Rectal smooth muscle tissue (tissue), 1 donor: ENCODE results near the gene CAPN9.

ENCODE experiments used
- H3K27ac ChIP-seq: one replicate; pipeline ENCODE4 v1.7.0; 2013; ENCODE audit warnings: low read depth, low read length, inconsistent platforms
- H3K27me3 ChIP-seq: one replicate; pipeline ENCODE4 v1.7.0; 2013; ENCODE audit warnings: low read length; ENCODE audit not compliant: control insufficient read depth, insufficient read depth
- H3K36me3 ChIP-seq: one replicate; pipeline ENCODE4 v1.7.0; 2013; ENCODE audit warnings: low read length; ENCODE audit not compliant: control insufficient read depth, insufficient read depth
- H3K4me1 ChIP-seq: one replicate; pipeline ENCODE4 v1.7.0; 2013; ENCODE audit warnings: low read length; ENCODE audit not compliant: control insufficient read depth, insufficient read depth
- H3K4me3 ChIP-seq: one replicate; pipeline ENCODE4 v1.7.0; 2013; ENCODE audit warnings: low read length
- H3K9ac ChIP-seq: one replicate; pipeline ENCODE4 v1.7.0; 2013; ENCODE audit warnings: low read length

CAPN9 gene

GRCh38 chr1:230806552-230806951, 59.4 kb downstream of the CAPN9 start:
- no peak overlapping the region for H3K27ac ChIP-seq
- H3K4me3 ChIP-seq = no peak overlapping the region
- H3K27me3 ChIP-seq = no peaks in the 10 kb centered on the region
- H3K9ac ChIP-seq = no peak overlapping the region
- H3K4me1 ChIP-seq = no peaks in the 10 kb centered on the region
- H3K36me3 ChIP-seq = no peaks in the 10 kb centered on the region

GRCh38 chr1:230807029-230807428, 59.8 kb downstream of the CAPN9 start:
- no peak overlapping the region for H3K4me3 ChIP-seq
- no peaks in the 10 kb centered on the region for H3K36me3 ChIP-seq
- H3K27me3 ChIP-seq = no peaks in the 10 kb centered on the region
- H3K27ac ChIP-seq = peak overlapping the region; percentile 58
- no peaks in the 10 kb centered on the region for H3K4me1 ChIP-seq
- H3K9ac ChIP-seq = no peak overlapping the region

DNA sequence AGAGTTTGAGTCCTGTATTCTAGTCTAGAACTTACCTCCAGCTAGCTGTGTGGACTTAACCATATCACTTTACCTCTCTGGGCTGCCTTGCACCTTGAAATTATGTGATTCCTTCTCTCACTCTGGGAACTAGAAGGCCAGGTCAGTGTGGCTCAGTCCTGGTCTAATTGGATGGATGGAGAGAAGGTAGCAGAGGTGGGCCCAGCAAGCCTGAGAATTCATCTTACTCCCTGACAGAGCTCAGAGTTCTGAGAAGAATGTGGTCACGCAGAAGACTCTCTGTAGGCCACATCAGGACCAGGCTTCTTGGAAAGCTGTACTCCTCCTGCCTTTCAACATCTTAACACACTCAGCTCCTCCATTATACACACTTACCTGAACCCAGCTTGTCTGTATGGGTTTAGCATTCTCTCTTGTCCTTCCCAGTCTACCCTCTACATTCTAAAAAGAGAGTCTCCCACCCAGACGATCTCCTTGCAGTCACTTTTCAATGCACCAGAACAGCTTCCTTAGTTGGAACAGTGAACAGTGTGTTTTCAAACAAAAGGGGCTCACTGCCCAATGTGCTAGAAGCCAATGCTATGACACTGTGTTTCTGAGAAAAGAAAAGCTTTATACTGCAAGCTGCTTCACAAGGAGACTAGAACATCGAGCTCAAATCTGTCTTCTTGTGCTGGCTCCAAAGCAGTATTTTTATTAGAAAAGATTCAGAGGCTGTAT, 60.5 kb downstream of the CAPN9 start:
- Histone ChIP-seq H3K9ac (no peak overlapping the region), H3K4me3 (no peak overlapping the region), H3K36me3 (no peaks in the 10 kb centered on the region), H3K4me1 (no peaks in the 10 kb centered on the region), H3K27me3 (no peaks in the 10 kb centered on the region), H3K27ac (peak overlapping the region; percentile 58)

DNA sequence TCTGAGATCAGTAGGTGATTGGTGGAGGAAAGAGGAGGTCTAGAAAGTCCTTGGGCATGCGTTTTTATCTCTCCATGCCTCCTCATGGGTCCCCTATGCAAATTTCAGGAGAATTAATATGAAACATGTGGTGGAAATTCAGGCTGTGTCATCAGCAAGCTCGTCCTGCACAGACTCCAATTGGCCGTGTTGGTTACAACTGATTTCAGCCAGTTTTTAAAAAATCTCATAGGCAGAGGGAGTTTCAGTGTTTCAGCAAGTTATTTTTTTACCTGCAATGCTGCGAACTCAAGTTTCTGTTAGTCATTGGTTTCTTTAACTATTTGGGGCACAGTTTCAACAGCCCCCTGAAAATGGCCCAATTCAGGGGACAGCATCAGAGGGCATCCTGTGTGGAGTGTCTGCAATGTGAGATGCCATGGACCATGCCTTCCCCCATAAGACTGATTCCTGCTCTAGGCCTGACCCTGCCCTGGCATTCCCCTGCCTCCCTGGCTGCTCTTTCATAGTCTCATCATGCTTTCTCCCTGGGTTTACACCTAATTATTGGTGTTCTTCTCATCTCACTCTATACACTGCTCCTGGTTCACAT, 61.2 kb downstream of the CAPN9 start:
- H3K27ac ChIP-seq = peak overlapping the region; percentile 14
- H3K9ac ChIP-seq = no peak overlapping the region
- H3K36me3 ChIP-seq = no peaks in the 10 kb centered on the region
- no peak overlapping the region for H3K4me3 ChIP-seq
- no peaks in the 10 kb centered on the region for H3K4me1 ChIP-seq
- H3K27me3 ChIP-seq = no peaks in the 10 kb centered on the region

DNA sequence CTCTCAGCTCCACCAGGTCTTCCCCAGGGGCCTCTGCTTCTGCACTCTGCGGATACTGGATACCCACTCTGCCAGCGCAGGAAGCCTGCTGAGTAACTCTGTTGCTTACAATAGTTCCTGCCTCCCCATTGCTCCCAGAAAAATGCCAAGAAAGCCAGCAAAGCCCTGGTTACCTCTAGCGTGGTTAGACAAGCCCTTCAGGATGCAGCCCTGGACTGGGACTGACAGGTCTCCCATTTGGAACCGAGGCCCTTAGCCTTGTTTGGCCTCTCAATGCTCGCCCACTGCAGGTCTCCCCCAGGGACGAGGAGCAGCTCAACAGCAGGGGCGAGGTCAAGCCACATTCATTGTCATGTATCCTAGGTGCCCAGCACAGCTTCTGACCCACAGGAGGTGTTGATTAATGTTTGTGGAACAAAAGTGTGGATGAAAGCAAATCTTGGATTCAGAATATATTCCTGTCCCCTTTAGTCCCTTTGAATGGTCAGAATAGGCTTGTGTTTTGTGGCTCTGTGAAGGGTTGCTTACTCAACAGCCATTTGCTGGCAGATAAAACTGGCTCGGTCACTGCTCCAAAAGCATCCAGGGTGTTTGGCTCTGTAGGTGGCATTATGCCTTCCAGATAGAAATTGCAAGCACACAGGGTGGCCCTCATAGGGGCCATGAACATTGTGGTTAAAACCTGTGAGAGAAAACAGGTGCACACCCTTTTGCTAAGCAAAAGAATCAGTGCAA, 62.2 kb downstream of the CAPN9 start:
- H3K36me3 ChIP-seq = no peaks in the 10 kb centered on the region
- H3K4me3 ChIP-seq = no peak overlapping the region
- H3K27ac ChIP-seq = no peak overlapping the region
- no peak overlapping the region for H3K9ac ChIP-seq
- H3K4me1 ChIP-seq = no peaks in the 10 kb centered on the region
- H3K27me3 ChIP-seq = no peaks in the 10 kb centered on the region

DNA sequence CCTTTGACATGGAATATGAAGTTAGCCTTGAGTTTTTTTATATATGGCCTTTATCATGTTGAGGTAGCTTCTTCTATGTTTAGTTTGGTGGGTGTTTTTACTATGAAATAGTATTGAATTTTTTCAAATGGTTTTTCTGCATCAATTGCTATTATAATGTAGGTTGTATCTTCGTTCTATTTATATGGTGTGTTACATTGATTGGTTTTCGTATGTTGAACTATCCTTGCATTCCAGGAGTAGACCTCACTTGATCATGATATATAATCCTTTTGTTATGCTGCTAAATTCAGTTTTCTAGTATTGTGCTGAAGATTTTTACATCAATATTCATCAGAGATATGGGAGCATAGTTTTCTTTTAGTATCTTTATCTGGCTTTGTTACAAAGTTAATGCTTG, 65.4 kb downstream of the CAPN9 start:
- H3K4me1 ChIP-seq = no peaks in the 10 kb centered on the region
- no peaks in the 10 kb centered on the region for H3K27me3 ChIP-seq
- H3K27ac ChIP-seq = no peak overlapping the region
- no peak overlapping the region for H3K9ac ChIP-seq
- no peak overlapping the region for H3K4me3 ChIP-seq
- no peaks in the 10 kb centered on the region for H3K36me3 ChIP-seq

GRCh38 chr1:230814949-230815692, 67.9 kb downstream of the CAPN9 start:
- Histone ChIP-seq H3K27ac (no peak overlapping the region), H3K4me1 (no peaks in the 10 kb centered on the region), H3K27me3 (no peaks in the 10 kb centered on the region)

DNA sequence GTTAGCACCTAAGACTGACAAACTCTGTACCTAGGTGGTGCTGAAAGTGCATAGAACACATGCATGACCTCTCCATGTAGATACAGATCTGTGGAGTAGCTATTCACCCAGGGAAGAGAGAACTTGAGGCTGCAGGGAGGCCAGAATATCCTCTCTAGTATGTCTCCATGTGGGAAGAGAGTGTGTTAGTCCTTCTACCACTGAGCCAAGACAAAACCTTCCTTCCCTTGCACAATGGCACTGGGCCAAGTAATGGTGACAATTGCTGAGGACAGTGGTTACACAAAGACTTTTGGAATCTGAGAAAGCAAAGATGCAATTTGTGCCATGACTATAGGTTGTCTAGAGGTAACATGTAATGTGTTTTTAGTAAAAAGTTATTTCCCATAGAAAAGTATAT, 68.8 kb downstream of the CAPN9 start:
- H3K4me3 ChIP-seq = no peak overlapping the region
- no peak overlapping the region for H3K27ac ChIP-seq
- no peaks in the 10 kb centered on the region for H3K36me3 ChIP-seq
- no peaks in the 10 kb centered on the region for H3K27me3 ChIP-seq
- no peak overlapping the region for H3K9ac ChIP-seq
- H3K4me1 ChIP-seq = no peaks in the 10 kb centered on the region

More at GRCh38 chr1:230814949-230815692, 67.9 kb downstream of the CAPN9 start:
- Histone ChIP-seq H3K4me3 (no peak overlapping the region), H3K9ac (no peak overlapping the region), H3K36me3 (no peaks in the 10 kb centered on the region)

DNA sequence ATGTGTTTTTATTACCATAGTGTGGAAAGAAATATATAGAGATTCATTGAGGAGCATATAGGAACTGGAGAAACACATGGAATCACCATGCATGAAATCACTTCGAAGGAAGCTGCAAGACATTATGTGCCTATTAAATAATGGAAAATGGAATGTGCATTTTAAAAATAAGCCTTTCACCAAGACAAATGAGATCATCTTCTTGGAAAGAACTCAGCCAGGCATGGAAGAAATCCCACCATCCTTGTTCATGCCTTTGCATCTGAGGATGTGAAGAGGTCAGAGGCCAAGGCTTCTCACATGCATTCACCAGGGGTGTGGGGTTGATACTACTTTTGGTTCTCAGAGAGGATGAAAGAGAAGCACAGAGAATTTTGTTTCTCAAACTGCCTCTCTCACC, 71.2 kb downstream of the CAPN9 start:
- Histone ChIP-seq H3K4me1 (no peaks in the 10 kb centered on the region), H3K9ac (no peak overlapping the region), H3K27ac (no peak overlapping the region), H3K36me3 (no peaks in the 10 kb centered on the region), H3K27me3 (no peaks in the 10 kb centered on the region), H3K4me3 (no peak overlapping the region)

DNA sequence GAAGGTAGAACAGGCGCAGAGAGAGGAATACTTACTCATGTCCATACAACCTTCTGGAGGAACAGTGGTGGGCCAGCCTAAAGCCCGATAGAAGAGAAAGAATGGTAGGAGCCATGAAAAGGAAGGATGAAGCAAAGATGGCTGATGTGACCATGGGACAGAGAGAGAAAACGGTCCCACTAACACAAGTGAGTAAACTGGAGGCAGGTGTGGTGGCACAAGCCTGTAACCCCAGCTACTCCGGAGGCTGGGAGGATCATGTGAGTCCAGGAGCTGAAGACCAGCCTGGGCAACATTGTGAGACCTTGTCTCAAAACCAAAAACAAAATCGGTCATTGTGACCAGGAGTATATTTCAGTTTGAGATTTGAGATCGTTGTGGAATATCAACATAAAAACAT, 71.7 kb downstream of the CAPN9 start:
- H3K27me3 ChIP-seq = no peaks in the 10 kb centered on the region
- H3K4me1 ChIP-seq = no peaks in the 10 kb centered on the region
- no peaks in the 10 kb centered on the region for H3K36me3 ChIP-seq
- no peak overlapping the region for H3K27ac ChIP-seq
- no peak overlapping the region for H3K9ac ChIP-seq
- no peak overlapping the region for H3K4me3 ChIP-seq

DNA sequence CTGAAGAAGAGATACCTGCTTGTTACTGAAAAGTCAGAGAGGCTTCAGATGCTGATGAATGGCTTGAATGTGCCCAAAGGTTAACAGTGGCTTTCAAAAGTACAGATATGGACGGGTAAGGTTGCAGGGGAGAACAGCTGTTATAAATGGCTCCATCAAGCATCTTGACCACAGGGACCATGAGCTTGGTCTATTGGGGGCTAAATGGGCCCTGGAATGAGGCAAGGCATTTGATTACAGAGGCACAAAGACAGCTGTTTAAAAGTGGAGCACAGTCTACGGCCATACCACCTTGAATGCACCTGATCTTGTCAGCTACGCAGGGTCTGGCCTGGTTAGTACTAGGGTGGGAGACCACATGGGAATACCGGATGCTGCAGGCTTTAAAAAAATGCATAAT, 72.8 kb downstream of the CAPN9 start:
- Histone ChIP-seq H3K27me3 (no peaks in the 10 kb centered on the region), H3K4me1 (peaks cover 4% of the 10 kb centered on the region), H3K36me3 (no peaks in the 10 kb centered on the region), H3K9ac (no peak overlapping the region), H3K27ac (no peak overlapping the region), H3K4me3 (no peak overlapping the region)

DNA sequence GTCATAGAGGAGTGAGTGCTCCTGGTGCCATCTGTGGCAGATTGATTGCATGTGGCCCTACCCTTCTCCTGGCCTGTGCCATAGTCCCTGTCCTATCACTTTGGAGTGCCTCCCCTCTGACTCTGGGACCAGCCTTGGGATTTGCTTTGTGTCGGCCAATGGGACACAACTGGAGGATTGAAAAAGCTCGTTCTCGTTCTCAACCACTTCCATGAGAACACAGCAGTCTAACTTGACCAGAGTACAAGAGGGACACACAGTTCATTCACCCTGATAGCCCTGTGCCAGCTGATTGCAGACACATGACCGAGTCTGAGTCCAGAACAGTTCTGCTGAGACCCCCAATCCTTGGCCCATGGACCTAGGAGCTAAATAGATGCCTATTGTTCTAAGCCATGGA, 73.4 kb downstream of the CAPN9 start:
- Histone ChIP-seq H3K4me1 (peaks cover 6% of the 10 kb centered on the region), H3K36me3 (no peaks in the 10 kb centered on the region), H3K27ac (no peak overlapping the region), H3K4me3 (no peak overlapping the region), H3K9ac (no peak overlapping the region), H3K27me3 (no peaks in the 10 kb centered on the region)
